Lung (tissue), 16 donors: ENCODE measurements around the gene IRF8. TPM values are rescaled to one million over a fixed set of nuclear protein-coding genes. Genes with fewer than 3 reads are reported as not detected.

Source experiments
- ATAC-seq: fragments of 200-7000 bp; cut with Tn5 transposase; one replicate; pipeline ENCODE4 v1.9.1; 2020; ENCODE audit warnings: moderate number of reproducible peaks; ENCODE audit not compliant: insufficient read depth, low FRiP score
- DNase-seq, 3 donors: peaks; one replicate each; pipeline ENCODE4 v3.0.0-alpha.2; 2013 to 2017
- H3K27ac ChIP-seq, 2 donors: one replicate each; pipeline ENCODE4 v1.5.1; 2013; ENCODE audit warnings: mild to moderate bottlenecking in 2 of 2, moderate library complexity in 2 of 2, control low read depth in 1 of 2, inconsistent platforms in 1 of 2, low read depth in 1 of 2, low read length in 1 of 2
- H3K27me3 ChIP-seq, 3 donors: one replicate each; pipeline ENCODE4 v1.5.1; 2013; ENCODE audit warnings: low read length in 2 of 3; ENCODE audit not compliant: control insufficient read depth in 3 of 3, insufficient read depth in 3 of 3
- H3K36me3 ChIP-seq, 4 donors: one replicate each; pipeline ENCODE4 v1.5.1; 2013; ENCODE audit warnings: low read length in 4 of 4, mild to moderate bottlenecking in 1 of 4, moderate library complexity in 1 of 4; ENCODE audit not compliant: control insufficient read depth in 4 of 4, insufficient read depth in 4 of 4
- H3K4me1 ChIP-seq, 5 donors: one replicate each; pipeline ENCODE4 v1.5.1; 2013; ENCODE audit warnings: low read length in 5 of 5, mild to moderate bottlenecking in 2 of 5, moderate library complexity in 1 of 5; ENCODE audit not compliant: control insufficient read depth in 5 of 5, insufficient read depth in 5 of 5
- H3K4me3 ChIP-seq: one replicate; pipeline ENCODE4 v1.5.1; 2013; ENCODE audit warnings: mild to moderate bottlenecking, control low read depth, moderate library complexity
- H3K9ac ChIP-seq, 2 donors: one replicate each; pipeline ENCODE4 v1.5.1; 2013; ENCODE audit warnings: low read length in 2 of 2, control low read depth in 1 of 2; ENCODE audit not compliant: insufficient read depth in 1 of 2
- H3K9me3 ChIP-seq, 4 donors: one replicate each; pipeline ENCODE4 v1.5.1; 2013; ENCODE audit warnings: low read length in 3 of 4, mild to moderate bottlenecking in 1 of 4, moderate library complexity in 1 of 4; ENCODE audit not compliant: control insufficient read depth in 4 of 4, insufficient read depth in 3 of 4
- WGBS, 2 donors: extraction: QIAGEN DNeasy Blood & Tissue Kit; methylation state at CpG; one replicate each; pipeline ENCODE4 v1.1.7; 2013; 5-methylcytosine and 5-hydroxymethylcytosine counted together
- long read RNA-seq, 5 donors: transcript quantifications; one replicate each; lab custom pipeline, GENCODE V29; 2026
- polyA plus RNA-seq, 2 donors: library from polyadenylated mRNA; stranded (reverse); fragments of 200-250 nt; gene quantifications; one replicate each; pipeline ENCODE4 v1.2.1, GENCODE V29; 2013
- total RNA-seq, 2 donors: library from RNA; depleted of rRNA in 1 of 2; stranded (reverse); fragments of >200 nt in 1 of 2; gene quantifications; one replicate each; pipeline ENCODE4 v1.2.1, GENCODE V29; 2014 to 2021
- TF ChIP-seq, protein P1 (sequence below): IDR thresholded peaks from 2 replicates; pipeline ENCODE4 v1.5.1; 2012; ENCODE audit warnings: mild to moderate bottlenecking; ENCODE audit errors: control extremely low read depth, extremely low read depth
- donor health status: control.
- donor health status: control.
- donor health status: Bipolar disorder and iron deficiency.
- donor health status: healthy.
- donor health status: DM: yes; HTN: yes; CAD: no.

The IRF8 gene, protein sequence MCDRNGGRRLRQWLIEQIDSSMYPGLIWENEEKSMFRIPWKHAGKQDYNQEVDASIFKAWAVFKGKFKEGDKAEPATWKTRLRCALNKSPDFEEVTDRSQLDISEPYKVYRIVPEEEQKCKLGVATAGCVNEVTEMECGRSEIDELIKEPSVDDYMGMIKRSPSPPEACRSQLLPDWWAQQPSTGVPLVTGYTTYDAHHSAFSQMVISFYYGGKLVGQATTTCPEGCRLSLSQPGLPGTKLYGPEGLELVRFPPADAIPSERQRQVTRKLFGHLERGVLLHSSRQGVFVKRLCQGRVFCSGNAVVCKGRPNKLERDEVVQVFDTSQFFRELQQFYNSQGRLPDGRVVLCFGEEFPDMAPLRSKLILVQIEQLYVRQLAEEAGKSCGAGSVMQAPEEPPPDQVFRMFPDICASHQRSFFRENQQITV
- 10 to 100 TPM; 36.2 to 48.3 TPM for total RNA-seq
- 10 to 100 TPM in 1 of 2 donors, 1 to 10 TPM in 1; 7.3 to 37.9 TPM for polyA plus RNA-seq
- long read RNA-seq, donor 1, partial matches to known transcripts, result 6 of 10 reads
- long read RNA-seq, donor 1, other reads (novel, unspliced or antisense), result 0 of 10 reads
- long read RNA-seq, donor 2, result 0 reads
- long read RNA-seq, donor 3, partial matches to known transcripts, result 0 of 2 reads
- long read RNA-seq, donor 3, other reads (novel, unspliced or antisense), result 0 of 2 reads
- long read RNA-seq, donor 4, partial matches to known transcripts, result 0 of 1 reads
- long read RNA-seq, donor 4, other reads (novel, unspliced or antisense), result 0 of 1 reads
- long read RNA-seq, donor 5, result 0 reads

- H3K27ac ChIP-seq, result peak within 1 kb of the TSS in 1 of 2 donors; percentile 62
- ATAC-seq, result peak; percentile 85
- TF ChIP-seq, protein P1, sequence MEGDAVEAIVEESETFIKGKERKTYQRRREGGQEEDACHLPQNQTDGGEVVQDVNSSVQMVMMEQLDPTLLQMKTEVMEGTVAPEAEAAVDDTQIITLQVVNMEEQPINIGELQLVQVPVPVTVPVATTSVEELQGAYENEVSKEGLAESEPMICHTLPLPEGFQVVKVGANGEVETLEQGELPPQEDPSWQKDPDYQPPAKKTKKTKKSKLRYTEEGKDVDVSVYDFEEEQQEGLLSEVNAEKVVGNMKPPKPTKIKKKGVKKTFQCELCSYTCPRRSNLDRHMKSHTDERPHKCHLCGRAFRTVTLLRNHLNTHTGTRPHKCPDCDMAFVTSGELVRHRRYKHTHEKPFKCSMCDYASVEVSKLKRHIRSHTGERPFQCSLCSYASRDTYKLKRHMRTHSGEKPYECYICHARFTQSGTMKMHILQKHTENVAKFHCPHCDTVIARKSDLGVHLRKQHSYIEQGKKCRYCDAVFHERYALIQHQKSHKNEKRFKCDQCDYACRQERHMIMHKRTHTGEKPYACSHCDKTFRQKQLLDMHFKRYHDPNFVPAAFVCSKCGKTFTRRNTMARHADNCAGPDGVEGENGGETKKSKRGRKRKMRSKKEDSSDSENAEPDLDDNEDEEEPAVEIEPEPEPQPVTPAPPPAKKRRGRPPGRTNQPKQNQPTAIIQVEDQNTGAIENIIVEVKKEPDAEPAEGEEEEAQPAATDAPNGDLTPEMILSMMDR, result no peak
- H3K36me3 ChIP-seq, result peaks cover 0 to 5% (median 0%) of the 10 kb centered on the region in 4 donors
- peak within 1 kb of the TSS; percentile 4 to 53 for H3K9ac ChIP-seq
- peaks cover 2 to 24% (median 7%) of the 10 kb centered on the region in 3 donors for H3K27me3 ChIP-seq
- DNase-seq, result peak; percentile 87 to 91 (median 88)
- no peaks in the 10 kb centered on the region for H3K9me3 ChIP-seq
- H3K4me3 ChIP-seq, result peak within 1 kb of the TSS; percentile 55
- peaks cover 4 to 30% (median 14%) of the 10 kb centered on the region in 5 donors for H3K4me1 ChIP-seq
- WGBS, 2 donors, result 1% methylated on average over 95 to 102 of the region's 102 CpGs
These were observed at the start of gene IRF8 for GRCh38 chr16:85898521-85899442. TSS of gene IRF8 (plus strand) at chr16:85899162. CDS start at chr16:85903016, 3,854 bp downstream.

DNA sequence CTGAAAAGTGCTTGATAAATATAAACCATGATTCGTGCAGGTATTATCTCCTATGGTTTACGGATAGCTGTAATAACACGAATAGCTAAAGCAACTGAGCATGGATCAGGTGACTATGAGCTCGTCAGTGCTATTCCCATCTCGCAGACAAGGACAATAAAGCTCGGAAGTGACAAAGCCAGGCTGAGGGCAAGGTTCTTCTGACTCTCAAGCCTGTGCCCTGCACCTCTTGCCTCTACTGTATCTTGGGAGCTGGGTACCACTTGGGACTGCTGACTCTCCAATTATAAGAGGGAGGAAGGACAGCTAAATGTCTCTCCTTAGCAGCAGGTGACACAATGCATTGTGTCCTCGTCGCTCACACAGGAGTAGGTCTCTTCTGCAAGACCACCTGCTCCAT, 49.6 kb upstream of the IRF8 start:
- DNase-seq (no peak), ATAC-seq (no peak)
- TF ChIP-seq, protein P1, result no peak
- H3K27me3 ChIP-seq, result peaks cover 0 to 3% (median 0%) of the 10 kb centered on the region in 3 donors
- H3K27ac ChIP-seq, result no peak overlapping the region
- no peaks in the 10 kb centered on the region for H3K9me3 ChIP-seq
- H3K4me3 ChIP-seq, result no peak overlapping the region
- H3K36me3 ChIP-seq, result no peaks in the 10 kb centered on the region
- no peak overlapping the region for H3K9ac ChIP-seq
- 82 to 91% methylated on average over 8 of the region's 8 CpGs for WGBS, 2 donors
- H3K4me1 ChIP-seq, result peaks cover 0 to 13% (median 8%) of the 10 kb centered on the region in 5 donors

DNA sequence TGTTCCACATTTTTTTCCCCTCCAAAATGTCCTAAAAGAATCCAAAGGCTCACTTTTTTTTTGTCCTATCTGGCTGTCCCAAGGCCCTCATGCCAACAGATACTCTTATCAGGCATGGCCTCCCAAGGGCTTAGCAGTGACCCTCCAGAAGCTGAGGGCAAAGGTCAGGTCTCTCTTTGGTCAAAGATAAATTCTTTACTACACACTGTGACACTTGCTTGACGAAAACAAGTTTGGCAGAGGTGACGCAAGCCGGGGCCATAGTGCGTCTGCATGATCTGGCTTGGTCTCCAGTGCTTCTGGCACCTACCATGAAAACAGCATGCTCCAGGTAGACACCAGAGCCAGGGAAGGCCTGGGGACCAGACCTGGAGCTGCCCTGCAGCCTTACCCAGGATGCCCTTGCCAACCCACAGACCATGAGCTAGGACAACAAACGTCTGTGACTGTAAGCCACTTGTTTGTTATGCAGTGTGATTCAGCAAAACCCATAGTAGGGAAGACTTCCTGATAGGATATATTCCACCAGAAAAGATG, 48.5 kb upstream of the IRF8 start:
- Histone ChIP-seq H3K36me3 (no peaks in the 10 kb centered on the region), H3K27ac (no peak overlapping the region), H3K27me3 (peaks cover 0 to 3% (median 0%) of the 10 kb centered on the region in 3 donors), H3K9ac (no peak overlapping the region), H3K4me1 (peaks cover 0 to 3% (median 0%) of the 10 kb centered on the region in 5 donors), H3K4me3 (no peak overlapping the region), H3K9me3 (no peaks in the 10 kb centered on the region)
- ATAC-seq (no peak), DNase-seq (no peak)
- TF ChIP-seq, protein P1, result no peak
- WGBS, 2 donors, result 62 to 71% methylated on average over 5 of the region's 5 CpGs
